Thoracic aorta (tissue), 2 donors: Measurements from ENCODE around the gene PIAS2. TPM values are rescaled to one million over a fixed set of nuclear protein-coding genes. Genes with fewer than 3 reads are reported as not detected.
"Not testable (repeated sequence)": the region's sequence is repeated elsewhere in the genome, so short reads cannot be mapped to it uniquely, and the experiment has no call there.

ENCODE experiments used
- ATAC-seq: fragments of 150-250 bp; one replicate; pipeline ENCODE4 v1.8.0; 2017; ENCODE audit warnings: low read depth; ENCODE audit not compliant: insufficient number of reproducible peaks, low FRiP score
- DNase-seq: peaks from one replicate; pipeline ENCODE4 v3.0.0-alpha.2; 2020; ENCODE audit warnings: low spot score
- H3K27ac ChIP-seq, 2 donors: fragments of 200-600 bp; sonication (generic); 1 replicate in 1 of 2; 2 replicates in 1 of 2; pipeline ENCODE4 v1.5.1; 2016; ENCODE audit warnings: mild to moderate bottlenecking in 2 of 2, moderate library complexity in 2 of 2
- H3K27me3 ChIP-seq: fragments of 200-600 bp; sonication (generic); replicated peaks from 2 replicates; pipeline ENCODE4 v1.6.0; 2016; ENCODE audit warnings: mild to moderate bottlenecking; ENCODE audit not compliant: insufficient read depth
- H3K36me3 ChIP-seq: fragments of 200-600 bp; sonication (generic); one replicate; pipeline ENCODE4 v1.5.1; 2016
- H3K4me1 ChIP-seq, 2 donors: fragments of 200-600 bp; sonication (generic); 1 replicate in 1 of 2; 2 replicates in 1 of 2; pipeline versions ENCODE4 v1.5.1 to v1.6.0; 2016; ENCODE audit warnings: low read depth in 2 of 2, mild to moderate bottlenecking in 1 of 2; ENCODE audit not compliant: control insufficient read depth in 1 of 2
- H3K4me3 ChIP-seq: fragments of 200-600 bp; sonication (generic); 2 replicates; pipeline ENCODE4 v1.5.1; 2016; ENCODE audit warnings: mild to moderate bottlenecking
- H3K9me3 ChIP-seq: fragments of 200-600 bp; sonication (generic); 2 replicates; pipeline ENCODE4 v1.5.1; 2016
- CTCF ChIP-seq: fragments of 200-600 bp; sonication (generic); IDR thresholded peaks from one replicate; pipeline ENCODE4 v1.5.1; 2019; ENCODE audit warnings: antibody characterized with exemption
- total RNA-seq, 2 donors: library from RNA; depleted of rRNA; stranded (reverse); fragments of >200 nt; gene quantifications; one replicate each; pipeline versions ENCODE4 v1.1.0 to v1.2.3, GENCODE V29; 2016

The PIAS2 gene
- total RNA-seq, 2 donors from 2014 or later: 30.6 to 38.2 TPM

GRCh38 chr18:46842583-46842982 lies 74.7 kb downstream of the PIAS2 start:
- Histone ChIP-seq H3K4me1 (peaks cover 20 to 31% of the 10 kb centered on the region in 2 donors), H3K27me3 (no peaks in the 10 kb centered on the region), H3K4me3 (no peak overlapping the region), H3K27ac (no peak overlapping the region), H3K36me3 (no peaks in the 10 kb centered on the region), H3K9me3 (no peaks in the 10 kb centered on the region)
- DNase-seq: no peak
- no peak for TF ChIP-seq CTCF
- no peak for ATAC-seq

GRCh38 chr18:46833899-46834298 lies 83.4 kb downstream of the PIAS2 start:
- TF ChIP-seq CTCF: no peak
- Histone ChIP-seq H3K27ac (no peak overlapping the region), H3K9me3 (no peaks in the 10 kb centered on the region), H3K36me3 (no peaks in the 10 kb centered on the region), H3K4me3 (no peak overlapping the region), H3K27me3 (no peaks in the 10 kb centered on the region), H3K4me1 (peaks cover 9 to 13% of the 10 kb centered on the region in 2 donors)
- DNase-seq (no peak), ATAC-seq (no peak)

- H3K9me3 ChIP-seq: no peaks in the 10 kb centered on the region
- no peak overlapping the region for H3K4me3 ChIP-seq
- DNase-seq (no peak), ATAC-seq (no peak)
- H3K27me3 ChIP-seq: no peaks in the 10 kb centered on the region
- no peak overlapping the region for H3K27ac ChIP-seq
- H3K36me3 ChIP-seq: peaks cover 4% of the 10 kb centered on the region
- no peak for TF ChIP-seq CTCF
- H3K4me1 ChIP-seq: peaks cover 9 to 13% of the 10 kb centered on the region in 2 donors
Observed at GRCh38 chr18:46832849-46833248, 84.5 kb downstream of the PIAS2 start.

GRCh38 chr18:46832422-46832821 lies 84.9 kb downstream of the PIAS2 start:
- not testable (repeated sequence) for H3K27ac ChIP-seq, H3K27me3 ChIP-seq, H3K36me3 ChIP-seq, DNase-seq, H3K4me3 ChIP-seq, H3K9me3 ChIP-seq, ATAC-seq
- H3K4me1 ChIP-seq: peaks cover 9 to 13% of the 10 kb centered on the region in 2 donors

GRCh38 chr18:46831434-46831833 lies 85.9 kb downstream of the PIAS2 start:
- ATAC-seq: no peak
- no peak for DNase-seq
- Histone ChIP-seq H3K27me3 (no peaks in the 10 kb centered on the region), H3K4me1 (peaks cover 9 to 13% of the 10 kb centered on the region in 2 donors), H3K9me3 (no peaks in the 10 kb centered on the region), H3K4me3 (no peak overlapping the region), H3K36me3 (peaks cover 13% of the 10 kb centered on the region), H3K27ac (no peak overlapping the region)
- TF ChIP-seq CTCF: no peak

GRCh38 chr18:46830633-46831032 lies 86.7 kb downstream of the PIAS2 start:
- Histone ChIP-seq H3K4me3 (no peak overlapping the region), H3K9me3 (no peaks in the 10 kb centered on the region), H3K27me3 (no peaks in the 10 kb centered on the region), H3K4me1 (peaks cover 9 to 13% of the 10 kb centered on the region in 2 donors), H3K36me3 (peaks cover 14% of the 10 kb centered on the region), H3K27ac (no peak overlapping the region)
- no peak for TF ChIP-seq CTCF
- no peak for DNase-seq
- ATAC-seq: no peak
